Renal cortex interstitium (tissue), 11 donors: ENCODE measurements around the gene GABRE. TPM values are rescaled to one million over a fixed set of nuclear protein-coding genes. Genes with fewer than 3 reads are reported as not detected.
"Not testable (repeated sequence)": the region's sequence is repeated elsewhere in the genome, so short reads cannot be mapped to it uniquely, and the experiment has no call there.

Experiments used
- DNase-seq, 11 donors: peaks; one replicate each; pipeline ENCODE4 v3.0.0-alpha.2; 2013; ENCODE audit warnings: low read depth in 9 of 11, low spot score in 4 of 11; ENCODE audit errors: extremely low read depth in 1 of 11
- polyA plus RNA-seq, 3 donors: library from polyadenylated mRNA; unstranded; fragments of 120-200 nt; gene quantifications; one replicate each; pipeline ENCODE4 v1.2.1, GENCODE V29; 2013; ENCODE audit not compliant: insufficient read length in 3 of 3

GABRE gene
- polyA plus RNA-seq, 3 donors: 4.6 to 13.9 (median 5.5) TPM

DNA sequence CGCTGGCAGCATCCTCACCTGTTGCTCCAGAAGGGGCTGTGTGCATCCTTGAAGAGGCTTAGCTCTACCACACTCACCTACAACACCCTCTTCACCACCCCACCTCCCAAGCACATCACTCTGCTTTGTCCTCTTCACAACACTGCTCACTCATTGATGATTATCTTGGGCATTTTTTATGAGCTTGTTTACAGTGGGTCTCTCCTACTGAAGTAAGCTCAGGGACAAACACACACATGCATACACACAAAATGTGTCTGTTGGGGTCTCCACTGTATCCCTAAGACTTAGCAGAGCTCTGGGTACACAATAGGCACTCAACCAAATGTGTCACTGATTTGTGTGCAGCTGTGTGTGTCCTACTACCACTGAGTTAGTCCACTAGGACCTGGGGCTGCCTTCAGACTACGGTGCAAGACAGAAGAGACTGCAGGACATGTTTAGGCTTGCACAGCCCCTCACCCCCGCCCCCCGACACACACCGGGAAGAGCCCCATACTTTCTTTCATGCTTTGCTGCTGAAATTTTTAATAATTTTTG lies 1.3 kb upstream of the GABRE start:
- DNase-seq: no peak

DNA sequence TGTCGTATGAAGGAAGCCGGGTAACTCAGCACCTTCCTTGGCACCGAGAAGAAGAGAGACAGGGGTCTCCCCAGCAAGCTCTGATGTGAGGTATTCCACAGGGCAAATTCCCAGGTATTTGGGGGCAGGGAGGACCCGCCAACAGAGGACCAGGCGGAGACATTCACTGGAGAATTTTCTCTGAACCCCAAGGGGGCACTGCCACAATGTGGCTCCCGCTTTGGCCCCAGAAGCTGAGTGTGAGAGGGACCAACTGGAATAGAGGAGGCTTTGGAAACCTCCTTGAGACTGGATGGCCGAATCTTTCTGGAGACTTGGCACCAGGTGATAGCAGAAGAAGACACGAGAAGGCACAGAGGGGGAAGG lies 735 bp upstream of the GABRE start:
- no peak for DNase-seq

DNA sequence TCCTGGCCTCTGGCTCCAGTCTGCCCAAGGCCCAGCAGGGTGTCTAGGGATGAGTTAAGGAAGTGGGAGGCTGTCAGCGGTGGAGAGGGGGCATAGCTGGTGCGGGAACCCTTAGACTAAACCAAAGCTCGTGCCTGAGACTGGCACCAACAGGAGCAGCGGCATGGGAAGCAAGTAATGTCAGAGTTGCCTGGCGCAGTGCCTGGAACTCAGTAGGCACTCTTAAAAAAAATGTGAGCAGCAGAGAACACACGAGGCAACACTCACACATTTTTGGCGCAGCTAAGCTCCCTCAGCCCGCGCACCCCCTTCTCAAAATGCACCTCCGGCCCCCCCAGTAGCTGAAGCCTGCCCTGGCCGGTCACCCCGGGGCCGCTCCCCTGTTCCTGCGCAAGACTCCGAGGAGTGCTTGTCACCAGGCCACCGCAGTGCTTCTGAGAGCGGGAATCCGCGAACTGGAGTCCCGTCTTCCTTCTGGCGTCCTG lies 583 bp downstream of the GABRE start:
- DNase-seq: no peak

GRCh38 chrX:151973060-151973661 lies 1.3 kb downstream of the GABRE start:
- DNase-seq: no peak

DNA sequence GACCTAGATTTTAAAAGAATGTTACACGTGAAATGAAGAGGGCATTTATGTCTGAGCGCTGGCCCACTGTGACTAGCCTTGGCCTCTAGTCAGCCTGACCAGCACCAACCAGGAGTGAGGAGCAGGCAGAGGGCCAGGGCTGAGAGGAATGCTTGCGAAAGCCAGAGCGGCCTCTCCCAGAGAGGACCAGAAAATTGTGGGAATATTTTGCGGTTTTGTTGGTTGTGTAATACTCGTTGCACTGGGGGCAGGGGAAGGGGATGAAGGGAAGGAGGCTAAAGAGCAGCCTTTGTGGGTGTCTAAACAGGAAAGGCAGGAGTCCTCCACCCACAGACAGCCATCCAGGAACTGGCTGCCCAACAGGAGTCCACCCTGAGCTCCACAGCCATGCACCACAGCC lies 3.8 kb downstream of the GABRE start:
- no peak for DNase-seq

DNA sequence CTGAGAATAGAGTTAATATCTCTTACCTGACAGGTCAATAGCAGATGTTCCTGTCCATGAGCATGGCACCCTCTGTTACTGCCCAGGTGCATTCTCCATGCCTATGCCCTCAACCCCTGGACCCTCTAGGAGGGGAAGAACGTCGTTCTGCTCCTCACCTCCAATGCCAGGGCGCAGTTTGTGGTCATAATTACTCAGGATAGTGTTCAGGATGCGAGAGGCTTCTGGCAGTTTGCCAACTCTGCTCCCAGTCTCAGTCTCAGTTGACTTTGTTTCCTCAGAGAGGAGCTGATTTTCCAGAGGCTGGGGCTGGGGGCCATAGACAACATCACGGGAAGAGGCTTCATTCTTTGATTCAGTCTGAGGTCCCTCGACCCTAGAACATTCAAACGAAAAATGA lies 4.4 kb downstream of the GABRE start:
- no peak for DNase-seq

- no peak for DNase-seq
These were observed 8.2 kb downstream of the GABRE start for GRCh38 chrX:151966236-151966635.

- DNase-seq: no peak
These were observed 12.4 kb downstream of the GABRE start for GRCh38 chrX:151962034-151962433.

DNA sequence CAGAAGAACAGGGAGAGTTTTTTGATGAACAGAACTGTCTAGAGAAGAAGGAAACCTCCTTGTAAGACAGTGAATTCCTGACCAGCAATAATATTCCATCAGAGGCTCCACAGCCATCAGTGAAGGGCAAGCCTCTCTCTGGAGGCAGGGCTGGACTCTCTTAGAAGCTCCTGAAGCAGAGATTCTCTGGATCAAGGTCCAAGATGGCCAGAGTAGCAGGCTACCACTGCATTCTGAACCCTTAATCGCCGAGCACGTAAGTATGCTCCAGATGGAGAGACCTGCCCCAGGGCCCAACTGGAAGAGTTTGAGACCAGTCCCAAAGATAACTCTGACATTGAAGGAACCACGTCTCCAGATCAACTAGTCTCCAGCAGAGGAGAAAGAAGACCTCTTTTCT lies 16.4 kb downstream of the GABRE start:
- DNase-seq: no peak

GRCh38 chrX:151954730-151955129 lies 19.7 kb downstream of the GABRE start:
- DNase-seq: no peak

GRCh38 chrX:151938172-151938571 lies 36.3 kb downstream of the GABRE start:
- no peak for DNase-seq

- DNase-seq: no peak
These were observed 39.1 kb downstream of the GABRE start for GRCh38 chrX:151935358-151935757.

GRCh38 chrX:151929126-151929525 lies 45.4 kb downstream of the GABRE start:
- no peak for DNase-seq

DNA sequence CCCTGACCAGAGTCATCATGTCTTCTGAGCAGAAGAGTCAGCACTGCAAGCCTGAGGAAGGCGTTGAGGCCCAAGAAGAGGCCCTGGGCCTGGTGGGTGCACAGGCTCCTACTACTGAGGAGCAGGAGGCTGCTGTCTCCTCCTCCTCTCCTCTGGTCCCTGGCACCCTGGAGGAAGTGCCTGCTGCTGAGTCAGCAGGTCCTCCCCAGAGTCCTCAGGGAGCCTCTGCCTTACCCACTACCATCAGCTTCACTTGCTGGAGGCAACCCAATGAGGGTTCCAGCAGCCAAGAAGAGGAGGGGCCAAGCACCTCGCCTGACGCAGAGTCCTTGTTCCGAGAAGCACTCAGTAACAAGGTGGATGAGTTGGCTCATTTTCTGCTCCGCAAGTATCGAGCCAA lies 50.8 kb downstream of the GABRE start:
- DNase-seq: no peak

- no peak for DNase-seq
These were observed 51.8 kb downstream of the GABRE start for GRCh38 chrX:151922692-151923091.

DNA sequence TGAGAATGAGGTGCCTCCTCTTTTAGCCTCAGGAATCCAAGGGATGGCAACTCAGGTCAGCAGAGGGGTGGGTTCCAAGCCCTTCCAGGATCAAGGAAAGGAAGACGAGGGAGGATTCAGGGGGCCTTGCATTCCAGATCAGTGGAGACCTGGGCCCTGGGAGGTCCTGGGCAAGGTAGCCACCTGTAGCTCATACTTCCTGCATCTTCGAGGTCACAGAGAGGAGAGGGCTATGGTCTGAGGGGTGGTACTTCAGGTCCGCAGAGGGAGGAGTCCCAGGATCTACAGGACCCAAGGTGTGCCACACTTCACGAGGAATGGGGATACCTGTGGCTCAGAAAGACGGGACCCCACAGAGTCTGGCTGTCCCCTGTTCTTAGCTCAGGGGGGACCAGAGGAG lies 52.6 kb downstream of the GABRE start:
- no peak for DNase-seq

GRCh38 chrX:151921292-151921691 lies 53.2 kb downstream of the GABRE start:
- no peak for DNase-seq

- DNase-seq: no peak
These were observed 53.9 kb downstream of the GABRE start for GRCh38 chrX:151920530-151920929.

- DNase-seq: no peak
These were observed 54.4 kb downstream of the GABRE start for GRCh38 chrX:151920101-151920500.

DNA sequence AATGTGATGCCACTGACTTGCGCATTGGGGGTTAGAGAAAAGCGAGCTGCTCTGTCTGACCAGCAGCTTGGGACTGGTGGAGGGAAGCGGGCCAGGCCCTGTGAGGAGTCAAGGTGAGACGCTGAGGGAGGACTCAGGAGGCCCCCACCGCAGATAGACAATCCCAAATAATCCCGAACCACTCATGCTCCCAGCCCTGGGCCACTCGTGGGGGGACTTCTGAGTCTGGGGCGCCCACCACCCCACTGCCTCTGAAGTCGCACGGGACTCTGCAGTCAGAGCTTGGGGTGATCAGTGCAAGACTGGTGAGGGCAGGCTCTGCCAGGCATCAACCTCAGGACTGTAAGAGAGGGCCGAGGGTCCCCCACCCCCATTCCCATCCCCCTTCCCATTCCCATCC lies 54.9 kb downstream of the GABRE start:
- no peak for DNase-seq

- not testable (repeated sequence) for DNase-seq
These were observed 55.7 kb downstream of the GABRE start for GRCh38 chrX:151918736-151919135.
